ENCODE data around the gene CD207.
A peak's percentile ranks its signal among the peaks of the same experiment; 100 is the strongest.

CD207 gene

DNA sequence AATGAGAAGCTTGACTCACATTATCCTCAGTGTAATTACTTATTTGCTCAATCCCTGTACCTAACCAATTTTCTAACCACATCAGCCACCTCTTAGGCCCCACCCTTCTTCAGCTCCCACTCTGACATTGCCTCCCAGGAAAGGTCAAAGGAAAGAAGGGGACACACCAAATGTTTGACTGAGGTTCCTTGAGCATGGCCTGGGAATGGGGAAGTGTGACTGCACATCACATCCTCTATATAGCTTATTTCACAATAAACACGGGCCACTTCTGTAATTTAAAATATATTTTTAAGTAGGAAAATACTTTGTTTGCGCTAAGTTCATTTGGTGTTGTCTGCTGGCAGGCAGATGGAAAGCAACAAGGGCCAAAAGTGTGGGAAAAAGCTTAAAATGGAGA is 42.2 kb downstream of the CD207 start:
- no peak for DNase-seq

DNA sequence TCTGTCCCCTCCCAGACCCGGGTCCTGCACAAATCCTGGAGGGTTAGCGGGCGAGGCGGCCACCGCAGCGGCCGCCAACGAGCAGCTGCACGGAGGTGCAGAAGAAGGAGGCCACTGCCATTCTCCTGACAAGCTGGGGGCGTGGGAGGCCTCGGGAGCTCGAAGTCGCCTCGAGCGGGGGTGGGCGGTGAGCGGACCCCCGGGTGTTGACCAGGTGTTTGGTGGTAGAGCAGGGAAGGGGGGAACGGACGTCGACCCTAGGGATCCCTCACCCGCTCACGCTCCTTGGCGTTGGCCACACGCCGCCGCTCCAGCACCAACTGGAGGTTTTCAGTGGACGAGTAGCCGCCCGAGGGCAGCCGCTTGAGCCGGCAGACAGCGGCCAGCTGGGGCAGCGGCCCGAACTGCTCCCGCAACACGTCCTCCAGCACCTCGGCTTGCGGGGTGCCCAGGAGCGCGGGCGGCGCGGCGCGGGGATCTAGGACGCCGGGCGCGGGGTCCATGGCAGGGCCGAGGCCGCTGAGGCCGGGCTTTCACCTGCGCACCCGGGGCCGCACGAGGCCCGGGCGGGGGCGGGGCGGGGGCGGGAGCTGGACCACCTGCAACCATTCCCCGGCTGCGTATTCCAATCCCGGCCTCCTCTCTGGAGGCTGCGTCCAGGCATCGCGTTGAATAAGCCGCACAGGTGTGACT is 45.3 kb downstream of the CD207 start, which contains the start of gene FIGLA:
Gene FIGLA, minus strand, starts transcription at position 508 of the 693 bp plus-strand sequence. Its CDS starts 5 bp downstream, at position 503.
- no peak for DNase-seq

DNA sequence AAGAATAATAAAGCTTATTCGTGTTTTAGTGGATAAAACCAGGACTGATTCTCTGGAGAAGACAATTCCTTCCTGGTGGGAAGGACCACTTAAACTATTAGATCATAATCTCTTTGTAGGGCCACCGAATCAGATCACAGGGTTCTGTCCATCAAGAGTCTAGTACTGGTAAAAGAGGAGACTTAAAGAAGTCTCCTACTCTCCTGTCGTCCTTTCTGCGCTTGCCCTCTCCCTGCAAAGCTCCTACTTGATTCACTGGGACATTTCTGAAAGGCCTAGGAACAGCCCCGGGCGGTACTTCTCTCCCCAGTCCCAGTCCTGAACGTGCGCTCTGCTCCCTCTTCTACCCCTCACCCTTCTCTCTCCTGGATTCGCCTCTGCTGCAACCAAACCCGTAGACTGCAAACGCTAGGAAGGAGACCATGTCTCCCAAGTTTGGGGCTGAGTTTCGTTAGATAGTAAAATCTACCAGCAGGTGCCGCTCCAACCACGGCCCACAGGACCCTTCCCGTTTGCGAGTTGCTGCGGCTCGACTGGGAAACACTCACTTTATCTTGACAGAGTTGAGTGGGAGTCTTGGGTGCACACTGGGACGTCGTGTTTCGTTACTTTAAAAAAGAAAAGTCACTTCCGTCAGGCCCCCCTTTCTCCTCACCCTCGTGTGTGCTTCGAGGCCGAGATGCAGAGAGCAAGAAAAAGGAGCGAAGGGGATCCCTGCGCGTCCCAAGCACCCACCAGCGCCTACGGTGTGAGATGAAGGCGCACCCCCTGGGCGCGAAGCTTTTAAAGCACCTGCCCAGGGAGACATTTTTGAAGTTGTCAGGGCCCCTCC is 46.1 kb downstream of the CD207 start:
- peak; percentile 62 for DNase-seq

DNA sequence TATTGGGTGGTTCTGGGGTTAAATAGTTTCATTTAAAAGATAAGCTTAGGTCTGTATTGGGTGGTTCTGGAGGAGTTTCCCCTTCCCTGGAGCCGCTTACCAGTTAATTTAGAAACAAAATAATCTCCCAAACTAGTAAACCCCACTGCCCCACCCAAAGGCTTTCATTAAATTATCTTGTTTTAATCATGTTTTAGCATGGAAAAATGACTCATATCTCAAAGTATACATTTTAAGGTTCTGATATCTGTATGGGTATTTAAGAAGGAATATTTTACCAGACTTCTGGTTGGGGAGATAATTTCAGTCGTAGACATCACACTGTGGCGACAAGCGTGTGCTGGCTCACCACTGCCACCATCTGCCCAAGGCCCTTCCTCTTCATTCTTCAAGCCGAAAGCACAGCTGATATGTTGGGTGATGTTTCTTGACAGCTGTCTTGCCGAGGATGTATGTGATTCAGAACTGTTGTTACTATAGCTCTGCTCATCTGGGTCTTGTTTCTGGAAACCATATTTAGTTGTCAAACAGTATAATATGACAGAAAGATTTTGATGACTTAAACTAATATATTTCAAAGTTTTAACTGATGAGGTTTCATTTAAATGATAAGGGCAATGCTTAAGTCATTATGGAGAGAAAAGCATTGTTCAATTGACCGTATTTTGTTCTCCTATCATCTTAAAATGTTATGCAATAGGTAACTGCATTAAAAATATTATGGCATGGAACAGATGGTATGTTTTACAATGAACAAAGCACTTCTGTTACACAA is 50.3 kb downstream of the CD207 start:
- DNase-seq, result peak; percentile 14

DNA sequence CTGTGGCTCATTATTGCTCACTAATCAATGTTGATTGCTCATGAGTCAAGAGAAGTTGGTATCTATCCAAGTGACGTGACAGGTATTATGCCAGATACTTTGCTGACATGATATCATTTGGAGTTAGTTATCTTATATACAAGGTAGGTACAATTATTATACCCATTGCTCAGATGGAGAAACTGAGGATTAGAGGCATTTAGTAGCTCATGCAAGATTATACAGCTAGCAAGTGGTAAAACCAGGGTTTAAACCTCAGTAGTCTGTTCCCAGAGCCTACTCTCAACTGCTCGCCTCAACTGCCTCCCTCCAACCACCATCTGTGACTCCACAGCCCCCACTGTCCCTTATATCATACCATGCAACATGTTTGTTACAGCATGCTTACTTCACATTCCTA is 51.3 kb downstream of the CD207 start:
- no peak for DNase-seq
